Measurements from ENCODE around the gene STPG2. TPM values are rescaled to one million over a fixed set of nuclear protein-coding genes. Genes with fewer than 3 reads are reported as not detected.

Gene STPG2
- total and polyA plus RNA-seq, 2 of the 4 experiments (the other 2 are of a cell fraction), result not detected

GRCh38 chr4:97892592-97893266 is 250.5 kb downstream of the STPG2 start:
- H2BK15ac ChIP-seq (ENCODE audit: low read depth, low read length), result no peak overlapping the region
- DNase-seq (no peak), ATAC-seq (ENCODE audit: low read depth) (no peak)
- no peak overlapping the region for H3K27ac ChIP-seq (ENCODE audit: insufficient read depth, low read length)
- H2AFZ ChIP-seq (replicated peaks; ENCODE audit: low read length, poor library complexity), result no peak overlapping the region
- no peak overlapping the region for H2AK9ac ChIP-seq (replicated peaks; ENCODE audit: low read depth, low read length, poor library complexity)
- H4K8ac ChIP-seq (ENCODE audit: low read depth in 2 of 2, low read length in 2 of 2), result no peak overlapping the region
- H4K91ac ChIP-seq (ENCODE audit: insufficient read depth, low read depth, low read length), result no peak overlapping the region
- no peak overlapping the region for H3K18ac ChIP-seq (ENCODE audit: low read depth, low read length)
- H3K4ac ChIP-seq (ENCODE audit: low read depth, low read length), result no peak overlapping the region
- ChIA-PET CTCF (no interaction called here), POLR2A (ENCODE audit: unreplicated experiment) (no interaction called here)
- no peak overlapping the region for H3K4me3 ChIP-seq (ENCODE audit: insufficient read depth, low read depth, low read length)
- no peak overlapping the region for H2BK5ac ChIP-seq (ENCODE audit: low read depth, low read length, poor library complexity, severe bottlenecking)
- no peaks in the 10 kb centered on the region for H4K20me1 ChIP-seq (ENCODE audit: insufficient read depth, low read length)
- TF ChIP-seq BHLHE40 (IDR thresholded peaks at IDR 0.05; ENCODE audit: low read depth, low read length), result no peak
- no peak for TF ChIP-seq CHD1 (IDR thresholded peaks at IDR 0.05; ENCODE audit: low read depth, low read length)
- TF ChIP-seq ELK1 (IDR thresholded peaks at IDR 0.05; ENCODE audit: borderline replicate concordance, low read depth, low read length), result no peak
- no peak for TF ChIP-seq CTCF (conservative IDR thresholded peaks at IDR 0.05; ENCODE audit: low read depth, low read length)
- no peak for TF ChIP-seq MAFK (IDR thresholded peaks at IDR 0.05; ENCODE audit: low read depth, low read length)
- no peak for TF ChIP-seq POLR2A (IDR thresholded peaks at IDR 0.05; ENCODE audit: low read depth, low read length)
- TF ChIP-seq RFX5 (IDR thresholded peaks at IDR 0.05; ENCODE audit: low read depth, low read length), result no peak
- TF ChIP-seq RCOR1 (IDR thresholded peaks at IDR 0.05; ENCODE audit: insufficient replicate concordance, low read length), result no peak
- TF ChIP-seq NFE2L2 (IDR thresholded peaks at IDR 0.05; ENCODE audit: low read depth, low read length), result no peak
- H2BK120ac ChIP-seq (ENCODE audit: low read depth, low read length), result no peak overlapping the region
- in situ Hi-C loops (cut with MboI; ENCODE audit: low sequenced_read_pairs), result no loop called here
- no peak overlapping the region for H3K9ac ChIP-seq (ENCODE audit: low read depth, low read length)
- H3K79me1 ChIP-seq (ENCODE audit: low read depth in 1 of 2, low read length in 2 of 2), result no peaks in the 10 kb centered on the region
- intact Hi-C loops (cut with micrococcal nuclease), result no loop called here
- no peak overlapping the region for H3K14ac ChIP-seq (replicated peaks; ENCODE audit: low read depth, low read length)
- no peak overlapping the region for H3K4me2 ChIP-seq (ENCODE audit: low read depth, low read length)
- no peak overlapping the region for H3K56ac ChIP-seq (ENCODE audit: extremely low read depth, insufficient read depth, low read length)
- H4K5ac ChIP-seq (ENCODE audit: low read depth, low read length), result no peak overlapping the region
- no peak overlapping the region for H3K23ac ChIP-seq (ENCODE audit: low read depth, low read length)
- no peaks in the 10 kb centered on the region for H3K27me3 ChIP-seq (ENCODE audit: control insufficient read depth, insufficient read depth, low read length)
- no peaks in the 10 kb centered on the region for H3K9me1 ChIP-seq (ENCODE audit: insufficient read depth, low read length)
- H3K9me3 ChIP-seq (ENCODE audit: control insufficient read depth, insufficient read depth, low read length), result peaks cover 5% of the 10 kb centered on the region
- dilution Hi-C loops (cut with HindIII; ENCODE audit: low sequenced_read_pairs, unreplicated experiment), result no loop called here
- BruUV-seq (replicated peaks), result no TSS peak
- no CpG with 5 or more reads among the region's 1 CpG for WGBS, 2 experiments (ENCODE audit: extremely low coverage in 2 of 2, insufficient read length in 1 of 2)
- no peak overlapping the region for H2BK20ac ChIP-seq (ENCODE audit: low read depth, low read length)
- H3K36me3 ChIP-seq (ENCODE audit: control insufficient read depth, insufficient read depth, low read length), result no peaks in the 10 kb centered on the region
- H2AK5ac ChIP-seq (ENCODE audit: low read depth, low read length), result no peak overlapping the region
- H3K4me1 ChIP-seq (ENCODE audit: control insufficient read depth, insufficient read depth, low read length), result no peaks in the 10 kb centered on the region
